PC-3 (cell line): ENCODE data around the gene CMBL. TPM values are rescaled to one million over a fixed set of nuclear protein-coding genes. Genes with fewer than 3 reads are reported as not detected.

Source experiments
- ATAC-seq: fragments of 200-7000 bp; cut with Tn5 transposase; 2 replicates; pipeline ENCODE4 v1.9.1; 2020; ENCODE audit warnings: mild to moderate bottlenecking, moderate library complexity
- BruUV-seq: library from RNA; stranded (reverse); fragments of 400-500 nt; replicated peaks from 2 replicates; lab custom pipeline; 2021; lab: Mats Ljungman, UMichigan
- CTCF ChIA-PET: fragments of 300-600 bp; sonication (Branson Sonifier 250); formaldehyde crosslinking; loops from one replicate; lab custom pipeline; 2022; ENCODE audit warnings: antibody characterized with exemption; lab: Charles Lee
- POLR2A ChIA-PET: fragments of 300-600 bp; sonication (Branson Sonifier 250); formaldehyde crosslinking; loops from one replicate; lab custom pipeline; 2022; ENCODE audit warnings: antibody characterized with exemption; ENCODE audit not compliant: unreplicated experiment; lab: Charles Lee
- DNase-seq: peaks from one replicate; pipeline ENCODE4 v3.0.0-alpha.2; 2015
- H2AFZ ChIP-seq: fragments of 300-600 bp; sonication (generic); 2 replicates; pipeline ENCODE4 v1.6.0; 2016; ENCODE audit warnings: antibody characterized with exemption, low read length
- H3F3A ChIP-seq: fragments of 300-600 bp; sonication (generic); one replicate; pipeline ENCODE4 v1.6.0; 2017; ENCODE audit warnings: antibody characterized with exemption, low read length, control low read depth, mild to moderate bottlenecking; ENCODE audit not compliant: unreplicated experiment
- H3K27ac ChIP-seq: fragments of 300-600 bp; sonication (generic); 2 replicates; pipeline ENCODE4 v1.5.1; 2016; ENCODE audit warnings: mild to moderate bottlenecking, low read length
- H3K27me3 ChIP-seq: fragments of 300-600 bp; sonication (generic); 2 replicates; pipeline ENCODE4 v1.6.1; 2016; ENCODE audit warnings: low read length, mixed read lengths
- H3K36me3 ChIP-seq: fragments of 300-600 bp; sonication (generic); 2 replicates; pipeline ENCODE4 v1.6.1; 2016; ENCODE audit warnings: low read depth, mixed run types, low read length, mixed read lengths
- H3K4me1 ChIP-seq: fragments of 300-600 bp; sonication (generic); 2 replicates; pipeline ENCODE4 v1.5.1; 2016; ENCODE audit warnings: low read length; ENCODE audit not compliant: insufficient read depth
- H3K4me2 ChIP-seq: fragments of 300-600 bp; sonication (generic); 2 replicates; pipeline ENCODE4 v1.6.0; 2016; ENCODE audit warnings: low read length
- H3K4me3 ChIP-seq: fragments of 300-600 bp; sonication (generic); 2 replicates; pipeline ENCODE4 v1.5.1; 2016; ENCODE audit warnings: mild to moderate bottlenecking, low read length, mixed read lengths
- H3K79me2 ChIP-seq: fragments of 300-600 bp; sonication (generic); 2 replicates; pipeline ENCODE4 v1.6.1; 2017; ENCODE audit warnings: low read length, mixed read lengths
- H3K9ac ChIP-seq: fragments of 300-600 bp; sonication (generic); 2 replicates; pipeline ENCODE4 v1.6.0; 2016; ENCODE audit warnings: mild to moderate bottlenecking, low read length
- H3K9me2 ChIP-seq: fragments of 300-600 bp; sonication (generic); replicated peaks from 2 replicates; pipeline ENCODE4 v1.6.1; 2016; ENCODE audit warnings: mixed run types, low read length, mixed read lengths
- H3K9me3 ChIP-seq: fragments of 300-600 bp; sonication (generic); 2 replicates; pipeline ENCODE4 v1.6.1; 2016; ENCODE audit warnings: low read length, mixed read lengths
- H4K20me1 ChIP-seq: fragments of 300-600 bp; sonication (generic); 2 replicates; pipeline ENCODE4 v1.6.1; 2016; ENCODE audit warnings: low read length, mixed read lengths
- EZH2 ChIP-seq: fragments of 300-600 bp; sonication (generic); IDR thresholded peaks from one replicate; pipeline ENCODE4 v1.6.1; 2017; ENCODE audit warnings: antibody characterized with exemption, mild to moderate bottlenecking, low read length; ENCODE audit not compliant: unreplicated experiment
- EZH2phosphoT487 ChIP-seq: fragments of 300-600 bp; sonication (generic); IDR thresholded peaks from 2 replicates; pipeline ENCODE4 v1.6.1; 2018; ENCODE audit warnings: mild to moderate bottlenecking, antibody characterized with exemption, low read length, borderline replicate concordance
- intact Hi-C: fragments of 100-400 bp; cut with micrococcal nuclease; formaldehyde crosslinking; loops from 2 replicates; pipeline ENCODE4 v1.9.0; 2023
- total RNA-seq: library from RNA; depleted of rRNA; stranded (reverse); fragments of >200 nt; gene quantifications from 2 replicates; pipeline ENCODE4 v1.2.3, GENCODE V29; 2014
- TF ChIP-seq, protein P1 (sequence below): fragments of 300-600 bp; sonication (generic); conservative IDR thresholded peaks from 2 replicates; pipeline ENCODE4 v1.5.1; 2017; ENCODE audit warnings: antibody characterized with exemption, low read depth, mild to moderate bottlenecking, low read length

The CMBL gene
- total RNA-seq, 1 experiment from 2014 or later: 35.7 TPM

GRCh38 chr5:10253390-10253789, 54.3 kb downstream of the CMBL start:
- no peaks in the 10 kb centered on the region for H3K9me2 ChIP-seq
- POLR2A ChIA-PET: interaction anchor here (0.6 kb wide), 1 partner anchor 26 kb away, joined by 3 read pairs; no protein-coding TSS in a partner anchor
- peak overlapping the region; percentile 88 for H3K4me2 ChIP-seq

GRCh38 chr5:10251405-10251804, 56.3 kb downstream of the CMBL start:
- Histone ChIP-seq H3K79me2 (peaks cover 95% of the 10 kb centered on the region), H3F3A (no peaks in the 10 kb centered on the region), H3K27me3 (no peaks in the 10 kb centered on the region), H4K20me1 (peaks cover 48% of the 10 kb centered on the region), H3K9ac (peak overlapping the region; percentile 98), H3K27ac (peak overlapping the region; percentile 82; the same call in 1 of the 2 replicates), H3K4me1 (peaks cover 31% of the 10 kb centered on the region), H3K9me3 (no peaks in the 10 kb centered on the region), H2AFZ (no peak overlapping the region), H3K4me2 (peak overlapping the region; percentile 88), H3K4me3 (peak overlapping the region; percentile 91), H3K36me3 (peaks cover 48% of the 10 kb centered on the region), H3K9me2 (no peaks in the 10 kb centered on the region)
- TF ChIP-seq EZH2phosphoT487: no peak
- TF ChIP-seq, protein P1, sequence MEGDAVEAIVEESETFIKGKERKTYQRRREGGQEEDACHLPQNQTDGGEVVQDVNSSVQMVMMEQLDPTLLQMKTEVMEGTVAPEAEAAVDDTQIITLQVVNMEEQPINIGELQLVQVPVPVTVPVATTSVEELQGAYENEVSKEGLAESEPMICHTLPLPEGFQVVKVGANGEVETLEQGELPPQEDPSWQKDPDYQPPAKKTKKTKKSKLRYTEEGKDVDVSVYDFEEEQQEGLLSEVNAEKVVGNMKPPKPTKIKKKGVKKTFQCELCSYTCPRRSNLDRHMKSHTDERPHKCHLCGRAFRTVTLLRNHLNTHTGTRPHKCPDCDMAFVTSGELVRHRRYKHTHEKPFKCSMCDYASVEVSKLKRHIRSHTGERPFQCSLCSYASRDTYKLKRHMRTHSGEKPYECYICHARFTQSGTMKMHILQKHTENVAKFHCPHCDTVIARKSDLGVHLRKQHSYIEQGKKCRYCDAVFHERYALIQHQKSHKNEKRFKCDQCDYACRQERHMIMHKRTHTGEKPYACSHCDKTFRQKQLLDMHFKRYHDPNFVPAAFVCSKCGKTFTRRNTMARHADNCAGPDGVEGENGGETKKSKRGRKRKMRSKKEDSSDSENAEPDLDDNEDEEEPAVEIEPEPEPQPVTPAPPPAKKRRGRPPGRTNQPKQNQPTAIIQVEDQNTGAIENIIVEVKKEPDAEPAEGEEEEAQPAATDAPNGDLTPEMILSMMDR: no peak
- no peak for TF ChIP-seq EZH2
- ATAC-seq (no peak), DNase-seq (peak; percentile 36)
- intact Hi-C loops: no loop called here
- no TSS peak for BruUV-seq
- CTCF ChIA-PET: no interaction called here
- POLR2A ChIA-PET: no interaction called here

More at GRCh38 chr5:10253390-10253789, 54.3 kb downstream of the CMBL start:
- ATAC-seq (no peak), DNase-seq (no peak)
- Histone ChIP-seq H3K9ac (no peak overlapping the region), H3K4me1 (peaks cover 28% of the 10 kb centered on the region), H3K79me2 (peaks cover 95% of the 10 kb centered on the region), H3K36me3 (peaks cover 68% of the 10 kb centered on the region), H2AFZ (no peak overlapping the region), H3K27ac (no peak overlapping the region), H3F3A (no peaks in the 10 kb centered on the region), H4K20me1 (peaks cover 58% of the 10 kb centered on the region), H3K9me3 (no peaks in the 10 kb centered on the region), H3K27me3 (no peaks in the 10 kb centered on the region), H3K4me3 (peak overlapping the region; percentile 2; the same call in 1 of the 2 replicates)
- CTCF ChIA-PET: no interaction called here
- no TSS peak for BruUV-seq
- intact Hi-C loops: no loop called here
- no peak for TF ChIP-seq EZH2
- TF ChIP-seq, protein P1: no peak

- intact Hi-C loops: loop anchor here (1.0 kb wide), 1 partner anchor 103 kb away; no protein-coding TSS in a partner anchor
- H3K79me2 ChIP-seq: peaks cover 95% of the 10 kb centered on the region
- peak overlapping the region; percentile 91 for H3K4me3 ChIP-seq
- peaks cover 31% of the 10 kb centered on the region for H3K4me1 ChIP-seq
- H3K9me2 ChIP-seq: no peaks in the 10 kb centered on the region
- H3F3A ChIP-seq: no peaks in the 10 kb centered on the region
- POLR2A ChIA-PET: no interaction called here
- no TSS peak for BruUV-seq
- TF ChIP-seq, protein P1: no peak
- TF ChIP-seq EZH2phosphoT487: no peak
- TF ChIP-seq EZH2: no peak
- peaks cover 42% of the 10 kb centered on the region for H3K36me3 ChIP-seq
- peaks cover 44% of the 10 kb centered on the region for H4K20me1 ChIP-seq
- no peak for ATAC-seq
- peak overlapping the region; percentile 82 for H3K27ac ChIP-seq
- DNase-seq: peak; percentile 55
- H3K27me3 ChIP-seq: no peaks in the 10 kb centered on the region
- H3K9me3 ChIP-seq: no peaks in the 10 kb centered on the region
- H3K4me2 ChIP-seq: peak overlapping the region; percentile 88
- H2AFZ ChIP-seq: peak overlapping the region; percentile 86
- H3K9ac ChIP-seq: peak overlapping the region; percentile 98
- CTCF ChIA-PET: no interaction called here
Observed at GRCh38 chr5:10250806-10251276, 56.9 kb downstream of the CMBL start.
